ENCODE results near the gene GRIP1. TPM values are rescaled to one million over a fixed set of nuclear protein-coding genes. Genes with fewer than 3 reads are reported as not detected.

Gene GRIP1
- total RNA-seq, 2 experiments from 2014 or later: 5.4 TPM

- Mint-ChIP-seq H3K27ac (no peak overlapping the region), H3K4me3 (no peak overlapping the region), H3K9me3 (no peaks in the 10 kb centered on the region), H3K4me1 (ENCODE audit: low read depth) (no peaks in the 10 kb centered on the region), H3K27me3 (no peaks in the 10 kb centered on the region), H3K36me3 (ENCODE audit: low read depth) (no peaks in the 10 kb centered on the region)
- intact Hi-C loops (cut with DNase I, micrococcal nuclease): no loop called here
- ChIA-PET CTCF (no interaction called here), POLR2A (no interaction called here)
- H3K9me3 ChIP-seq (ENCODE audit: control insufficient read depth in 1 of 2, insufficient read depth in 1 of 2, low read length in 2 of 2): no peaks in the 10 kb centered on the region
- no peaks in the 10 kb centered on the region for H3K36me3 ChIP-seq (ENCODE audit: insufficient read depth, low read length)
- ATAC-seq (ENCODE audit: poor library complexity) (no peak), DNase-seq (no peak)
- no peaks in the 10 kb centered on the region for H3K27me3 ChIP-seq (ENCODE audit: control insufficient read depth in 1 of 2, insufficient read depth in 2 of 2, low read length in 2 of 2)
- no peaks in the 10 kb centered on the region for H3K4me1 ChIP-seq (ENCODE audit: insufficient read depth, low read length)
- H3K27ac ChIP-seq (ENCODE audit: low read depth in 1 of 2, low read length in 2 of 2): no peak overlapping the region
- TF ChIP-seq, protein P1, sequence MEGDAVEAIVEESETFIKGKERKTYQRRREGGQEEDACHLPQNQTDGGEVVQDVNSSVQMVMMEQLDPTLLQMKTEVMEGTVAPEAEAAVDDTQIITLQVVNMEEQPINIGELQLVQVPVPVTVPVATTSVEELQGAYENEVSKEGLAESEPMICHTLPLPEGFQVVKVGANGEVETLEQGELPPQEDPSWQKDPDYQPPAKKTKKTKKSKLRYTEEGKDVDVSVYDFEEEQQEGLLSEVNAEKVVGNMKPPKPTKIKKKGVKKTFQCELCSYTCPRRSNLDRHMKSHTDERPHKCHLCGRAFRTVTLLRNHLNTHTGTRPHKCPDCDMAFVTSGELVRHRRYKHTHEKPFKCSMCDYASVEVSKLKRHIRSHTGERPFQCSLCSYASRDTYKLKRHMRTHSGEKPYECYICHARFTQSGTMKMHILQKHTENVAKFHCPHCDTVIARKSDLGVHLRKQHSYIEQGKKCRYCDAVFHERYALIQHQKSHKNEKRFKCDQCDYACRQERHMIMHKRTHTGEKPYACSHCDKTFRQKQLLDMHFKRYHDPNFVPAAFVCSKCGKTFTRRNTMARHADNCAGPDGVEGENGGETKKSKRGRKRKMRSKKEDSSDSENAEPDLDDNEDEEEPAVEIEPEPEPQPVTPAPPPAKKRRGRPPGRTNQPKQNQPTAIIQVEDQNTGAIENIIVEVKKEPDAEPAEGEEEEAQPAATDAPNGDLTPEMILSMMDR (IDR thresholded peaks at IDR 0.05): no peak
- H3K4me3 ChIP-seq (ENCODE audit: low read length): no peak overlapping the region
These were observed 73.6 kb downstream of the GRIP1 start for GRCh38 chr12:66605293-66605692.

DNA sequence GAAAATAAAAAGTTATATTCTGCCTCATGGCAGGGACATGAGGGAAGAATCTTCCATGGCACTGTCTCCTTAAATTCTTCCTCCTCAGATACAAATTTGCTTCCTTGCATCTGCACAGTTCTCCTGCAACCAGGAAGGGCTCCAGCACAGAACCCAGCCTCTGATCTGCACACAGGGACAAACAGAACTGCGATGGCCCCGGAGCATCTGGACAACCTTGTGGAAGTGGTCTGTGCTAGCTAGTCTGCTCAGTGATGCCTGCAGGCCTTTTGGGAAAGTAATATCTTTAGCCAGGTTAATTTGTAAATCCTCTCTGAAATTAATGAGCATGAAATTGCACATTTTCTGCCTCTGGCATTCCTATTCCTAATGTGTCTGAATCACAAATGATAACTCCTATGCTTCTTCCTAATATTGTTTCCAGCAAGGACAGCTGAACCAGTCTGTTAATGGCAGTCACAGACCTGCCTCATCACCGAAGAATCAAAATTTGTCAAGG is 74.8 kb downstream of the GRIP1 start:
- intact Hi-C loops (cut with DNase I, micrococcal nuclease): no loop called here
- Histone ChIP-seq H3K9me3 (ENCODE audit: control insufficient read depth in 1 of 2, insufficient read depth in 1 of 2, low read length in 2 of 2) (no peaks in the 10 kb centered on the region), H3K4me3 (ENCODE audit: low read length) (no peak overlapping the region), H3K4me1 (ENCODE audit: insufficient read depth, low read length) (no peaks in the 10 kb centered on the region), H3K27me3 (ENCODE audit: control insufficient read depth in 1 of 2, insufficient read depth in 2 of 2, low read length in 2 of 2) (no peaks in the 10 kb centered on the region), H3K36me3 (ENCODE audit: insufficient read depth, low read length) (no peaks in the 10 kb centered on the region), H3K27ac (ENCODE audit: low read depth in 1 of 2, low read length in 2 of 2) (no peak overlapping the region)
- no peaks in the 10 kb centered on the region for H3K27me3 Mint-ChIP-seq
- no peaks in the 10 kb centered on the region for H3K4me1 Mint-ChIP-seq (ENCODE audit: low read depth)
- ChIA-PET POLR2A (no interaction called here), CTCF (no interaction called here)
- no peaks in the 10 kb centered on the region for H3K36me3 Mint-ChIP-seq (ENCODE audit: low read depth)
- ATAC-seq (ENCODE audit: poor library complexity): no peak
- H3K9me3 Mint-ChIP-seq: no peaks in the 10 kb centered on the region
- no peak overlapping the region for H3K4me3 Mint-ChIP-seq
- H3K27ac Mint-ChIP-seq: no peak overlapping the region
- DNase-seq: no peak
- TF ChIP-seq, protein P1 (IDR thresholded peaks at IDR 0.05): no peak

DNA sequence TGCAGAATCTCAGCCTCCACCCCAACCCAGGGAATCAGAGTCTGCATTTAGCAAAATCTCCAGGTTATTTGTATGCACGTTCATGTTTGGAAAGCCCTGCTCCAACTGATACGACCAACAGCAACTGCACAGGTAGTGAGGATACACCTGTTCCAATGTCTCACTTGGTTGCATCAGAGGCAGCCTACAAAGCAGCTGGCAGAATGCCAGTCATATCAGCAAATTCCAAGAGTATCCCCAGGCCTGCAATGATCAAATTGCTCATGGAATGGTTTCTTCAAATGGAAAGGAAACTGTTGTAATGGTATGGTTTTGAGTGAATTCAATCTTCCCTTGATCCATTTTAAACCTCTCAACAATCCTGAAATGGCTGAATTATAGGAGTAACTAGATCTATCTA is 75.4 kb downstream of the GRIP1 start:
- H3K9me3 Mint-ChIP-seq: no peaks in the 10 kb centered on the region

More for the DNA sequence above, 75.4 kb downstream of the GRIP1 start:
- POLR2A ChIA-PET: no interaction called here
- no peak overlapping the region for H3K27ac Mint-ChIP-seq
- ATAC-seq (ENCODE audit: poor library complexity) (no peak), DNase-seq (no peak)
- H3K36me3 Mint-ChIP-seq (ENCODE audit: low read depth): no peaks in the 10 kb centered on the region
- no peak overlapping the region for H3K4me3 Mint-ChIP-seq
- TF ChIP-seq, protein P1 (IDR thresholded peaks at IDR 0.05): no peak
- no peaks in the 10 kb centered on the region for H3K4me1 Mint-ChIP-seq (ENCODE audit: low read depth)
- intact Hi-C loops (cut with DNase I, micrococcal nuclease): no loop called here
- CTCF ChIA-PET: no interaction called here
- Histone ChIP-seq H3K27ac (ENCODE audit: low read depth in 1 of 2, low read length in 2 of 2) (no peak overlapping the region), H3K4me1 (ENCODE audit: insufficient read depth, low read length) (no peaks in the 10 kb centered on the region), H3K36me3 (ENCODE audit: insufficient read depth, low read length) (no peaks in the 10 kb centered on the region), H3K9me3 (ENCODE audit: control insufficient read depth in 1 of 2, insufficient read depth in 1 of 2, low read length in 2 of 2) (no peaks in the 10 kb centered on the region), H3K27me3 (ENCODE audit: control insufficient read depth in 1 of 2, insufficient read depth in 2 of 2, low read length in 2 of 2) (no peaks in the 10 kb centered on the region), H3K4me3 (ENCODE audit: low read length) (no peak overlapping the region)
- H3K27me3 Mint-ChIP-seq: no peaks in the 10 kb centered on the region

Data from CD4-positive, alpha-beta T cell (primary cell).